GM23338 (cell line): ENCODE data around the gene C6orf52. TPM values are rescaled to one million over a fixed set of nuclear protein-coding genes. Genes with fewer than 3 reads are reported as not detected.
"Not testable (repeated sequence)": the region's sequence is repeated elsewhere in the genome, so short reads cannot be mapped to it uniquely, and the experiment has no call there.

Experiments
- ATAC-seq: fragments of 200-7000 bp; cut with Tn5 transposase; 3 replicates; pipeline ENCODE4 v1.9.1; 2020
- DNase-seq: peaks from one replicate; pipeline ENCODE4 v3.0.0-alpha.2; 2015; ENCODE audit warnings: low spot score
- H2AFZ ChIP-seq: fragments of 200-600 bp; sonication (generic); 2 replicates; pipeline ENCODE4 v1.8.0; 2016; ENCODE audit warnings: antibody characterized with exemption, mild to moderate bottlenecking, moderate library complexity
- H3F3A ChIP-seq: fragments of 200-600 bp; sonication (generic); replicated peaks from 2 replicates; pipeline ENCODE4 v1.8.0; 2017; ENCODE audit warnings: antibody characterized with exemption, mixed run types, low read depth
- H3K27ac ChIP-seq: fragments of 200-600 bp; sonication (generic); 2 replicates; pipeline ENCODE4 v1.6.1; 2016; ENCODE audit warnings: low read depth
- H3K27me3 ChIP-seq: fragments of 200-600 bp; sonication (generic); 2 replicates; pipeline ENCODE4 v1.8.0; 2016; ENCODE audit warnings: mild to moderate bottlenecking, mixed run types, moderate library complexity; ENCODE audit not compliant: insufficient read depth
- H3K36me3 ChIP-seq: fragments of 200-600 bp; sonication (generic); 2 replicates; pipeline ENCODE4 v1.8.0; 2016; ENCODE audit warnings: mild to moderate bottlenecking; ENCODE audit not compliant: insufficient read depth
- H3K4me1 ChIP-seq: fragments of 200-600 bp; sonication (generic); 2 replicates; pipeline ENCODE4 v1.8.0; 2016; ENCODE audit warnings: mild to moderate bottlenecking, moderate library complexity; ENCODE audit not compliant: insufficient read depth
- H3K4me2 ChIP-seq: fragments of 200-600 bp; sonication (generic); 2 replicates; pipeline ENCODE4 v1.7.1; 2017; ENCODE audit warnings: mixed run types
- H3K4me3 ChIP-seq: fragments of 200-600 bp; sonication (generic); 2 replicates; pipeline ENCODE4 v1.6.1; 2016; ENCODE audit warnings: mixed run types
- H3K79me2 ChIP-seq: fragments of 200-600 bp; sonication (generic); replicated peaks from 2 replicates; pipeline ENCODE4 v1.8.0; 2017; ENCODE audit warnings: mild to moderate bottlenecking; ENCODE audit not compliant: insufficient read depth
- H3K9me2 ChIP-seq: fragments of 200-600 bp; sonication (generic); 2 replicates; pipeline ENCODE4 v1.8.0; 2017; ENCODE audit not compliant: insufficient read depth
- H4K20me1 ChIP-seq: fragments of 200-600 bp; sonication (generic); replicated peaks from 2 replicates; pipeline ENCODE4 v1.8.0; 2017; ENCODE audit warnings: mild to moderate bottlenecking; ENCODE audit not compliant: insufficient read depth
- H3K27ac Mint-ChIP-seq: 2 replicates; pipeline ENCODE4 v1.8.0; 2020; ENCODE audit warnings: inconsistent platforms, mild to moderate bottlenecking, moderate library complexity, mixed read lengths
- H3K27me3 Mint-ChIP-seq: 3 replicates; pipeline ENCODE4 v1.8.0; 2022; ENCODE audit warnings: low read depth, mild to moderate bottlenecking, moderate library complexity, mixed read lengths, inconsistent platforms; ENCODE audit not compliant: insufficient read depth, poor library complexity
- H3K36me3 Mint-ChIP-seq: 3 replicates; pipeline ENCODE4 v1.8.0; 2021; ENCODE audit warnings: low read depth, mild to moderate bottlenecking, inconsistent platforms, moderate library complexity, mixed read lengths
- H3K4me1 Mint-ChIP-seq: 3 replicates; pipeline ENCODE4 v1.8.0; 2020; ENCODE audit warnings: mild to moderate bottlenecking, inconsistent platforms, mixed read lengths
- H3K4me3 Mint-ChIP-seq: 3 replicates; pipeline ENCODE4 v1.8.0; 2021; ENCODE audit warnings: moderate library complexity, mild to moderate bottlenecking, inconsistent platforms, mixed read lengths
- H3K9me3 Mint-ChIP-seq: 3 replicates; pipeline ENCODE4 v1.8.0; 2020; ENCODE audit warnings: moderate library complexity, mild to moderate bottlenecking, inconsistent platforms, mixed read lengths
- CREB1 ChIP-seq: fragments of 250-450 bp; sonication (Bioruptor Pico); IDR thresholded peaks from 2 replicates; pipeline ENCODE4 v1.5.0; 2020; ENCODE audit warnings: low read depth, mild to moderate bottlenecking, moderate library complexity
- POLR2AphosphoS5 ChIP-seq: IDR thresholded peaks from 2 replicates; pipeline ENCODE4 v1.6.1; 2016; ENCODE audit warnings: antibody characterized with exemption, low read depth
- ZNF331 ChIP-seq: fragments of 250-450 bp; sonication (Bioruptor Pico); IDR thresholded peaks from 2 replicates; pipeline ENCODE4 v1.5.0; 2020; ENCODE audit warnings: low read depth, mild to moderate bottlenecking, moderate library complexity
- polyA plus RNA-seq: library from polyadenylated mRNA; unstranded; fragments of >200 nt; fragmentation: Nextera tagmentation; extraction: Ambion mirVana; gene quantifications from 2 replicates; pipeline ENCODE4 v1.2.1, GENCODE V29; 2016
- total RNA-seq: library from RNA; depleted of rRNA; stranded (reverse); fragments of >200 nt; shearing (Covaris generic); gene quantifications from 2 replicates; pipeline ENCODE4 v1.2.3, GENCODE V29; 2014
- TF ChIP-seq, protein P1 (sequence below), 2 experiments: fragments of 200-600 bp in 1 of 2; sonication (generic) in 1 of 2; conservative IDR thresholded peaks; 2 replicates each; pipeline versions ENCODE4 v1.5.1 to v1.6.1; 2016 to 2017; ENCODE audit warnings: antibody characterized with exemption in 2 of 2, low read depth in 2 of 2, mild to moderate bottlenecking in 2 of 2, moderate library complexity in 1 of 2

C6orf52 gene
- total and polyA plus RNA-seq, 2 experiments from 2014 or later, result 4.4 TPM; not detected in 1

- no peaks in the 10 kb centered on the region for H3K27me3 ChIP-seq
- no peaks in the 10 kb centered on the region for H3K36me3 ChIP-seq
- H3K4me3 ChIP-seq, result no peak overlapping the region
- no peaks in the 10 kb centered on the region for H3K79me2 ChIP-seq
- ATAC-seq, result no peak
- H3K27me3 Mint-ChIP-seq, result no peaks in the 10 kb centered on the region
- H3K9me2 ChIP-seq, result no peaks in the 10 kb centered on the region; the same call in 1 of the 2 replicates
- H3K4me1 Mint-ChIP-seq, result no peaks in the 10 kb centered on the region; the same call in 2 of the 3 replicates
- no peak for DNase-seq
- H3K4me2 ChIP-seq, result no peak overlapping the region
- TF ChIP-seq, protein P1, sequence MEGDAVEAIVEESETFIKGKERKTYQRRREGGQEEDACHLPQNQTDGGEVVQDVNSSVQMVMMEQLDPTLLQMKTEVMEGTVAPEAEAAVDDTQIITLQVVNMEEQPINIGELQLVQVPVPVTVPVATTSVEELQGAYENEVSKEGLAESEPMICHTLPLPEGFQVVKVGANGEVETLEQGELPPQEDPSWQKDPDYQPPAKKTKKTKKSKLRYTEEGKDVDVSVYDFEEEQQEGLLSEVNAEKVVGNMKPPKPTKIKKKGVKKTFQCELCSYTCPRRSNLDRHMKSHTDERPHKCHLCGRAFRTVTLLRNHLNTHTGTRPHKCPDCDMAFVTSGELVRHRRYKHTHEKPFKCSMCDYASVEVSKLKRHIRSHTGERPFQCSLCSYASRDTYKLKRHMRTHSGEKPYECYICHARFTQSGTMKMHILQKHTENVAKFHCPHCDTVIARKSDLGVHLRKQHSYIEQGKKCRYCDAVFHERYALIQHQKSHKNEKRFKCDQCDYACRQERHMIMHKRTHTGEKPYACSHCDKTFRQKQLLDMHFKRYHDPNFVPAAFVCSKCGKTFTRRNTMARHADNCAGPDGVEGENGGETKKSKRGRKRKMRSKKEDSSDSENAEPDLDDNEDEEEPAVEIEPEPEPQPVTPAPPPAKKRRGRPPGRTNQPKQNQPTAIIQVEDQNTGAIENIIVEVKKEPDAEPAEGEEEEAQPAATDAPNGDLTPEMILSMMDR (conservative IDR thresholded peaks at IDR 0.05; ENCODE audit: low read depth in 2 of 2), result 0 out of 4 replicates have a peak, but pooled peaks of 1 of the 2 experiments have one; percentile 9
- no peak for TF ChIP-seq POLR2AphosphoS5
- no peak overlapping the region for H2AFZ ChIP-seq
- no peak overlapping the region for H3K4me3 Mint-ChIP-seq
- H3K4me1 ChIP-seq, result no peaks in the 10 kb centered on the region
- no peaks in the 10 kb centered on the region for H3K36me3 Mint-ChIP-seq
- no peaks in the 10 kb centered on the region for H4K20me1 ChIP-seq
- no peaks in the 10 kb centered on the region for H3K9me3 Mint-ChIP-seq
- H3K27ac ChIP-seq, result no peak overlapping the region
- no peak overlapping the region for H3K27ac Mint-ChIP-seq
- no peaks in the 10 kb centered on the region for H3F3A ChIP-seq
These were observed 18.0 kb downstream of the C6orf52 start for GRCh38 chr6:10676403-10676802.

DNA sequence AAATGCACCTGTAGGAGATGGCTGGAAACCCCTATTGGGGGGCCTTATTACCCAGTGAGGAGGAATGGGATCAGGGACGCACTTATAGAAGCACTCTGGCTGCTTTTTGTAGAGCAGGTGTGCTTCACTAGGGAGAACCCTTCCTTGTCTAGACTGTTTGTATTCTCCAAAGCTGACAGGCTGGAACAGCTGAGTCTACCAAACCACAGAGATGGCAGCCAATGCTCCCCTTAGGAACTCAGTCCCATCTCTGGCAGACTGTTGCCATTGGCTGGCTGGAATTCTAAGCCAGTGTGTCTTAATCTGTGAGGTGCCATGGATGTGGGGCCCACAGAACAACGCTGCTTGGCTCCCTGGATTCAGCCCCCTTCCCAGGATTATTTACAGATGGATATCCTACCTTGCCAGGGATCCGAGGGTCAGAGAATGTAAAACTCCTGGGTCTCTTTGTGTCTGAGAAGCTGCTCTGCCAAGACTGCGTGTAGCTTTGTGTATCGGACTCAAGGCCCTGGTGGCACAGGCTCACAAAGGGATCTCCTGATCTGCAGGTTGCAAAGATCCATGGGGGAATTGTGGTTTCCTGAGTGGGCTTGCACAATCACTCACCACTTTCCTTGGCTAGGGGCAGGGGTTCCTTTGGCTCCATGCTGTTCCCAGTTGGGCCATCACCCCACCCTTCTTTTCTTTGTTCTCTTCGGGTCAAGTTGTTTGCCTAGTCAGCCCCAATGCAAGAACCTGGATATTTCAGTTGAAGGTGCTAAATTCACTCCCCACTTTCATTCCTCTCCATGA lies 26.1 kb downstream of the C6orf52 start:
- H3K4me3 ChIP-seq, result no peak overlapping the region
- Mint-ChIP-seq H3K36me3 (no peaks in the 10 kb centered on the region), H3K27me3 (peaks cover 2% of the 10 kb centered on the region), H3K4me3 (no peak overlapping the region), H3K4me1 (no peaks in the 10 kb centered on the region), H3K27ac (no peak overlapping the region), H3K9me3 (peaks cover 8% of the 10 kb centered on the region; the same call in 2 of the 3 replicates)
- H3F3A ChIP-seq, result no peaks in the 10 kb centered on the region
- no peak overlapping the region for H3K27ac ChIP-seq
- TF ChIP-seq CREB1 (CRISPR knock-in tag), result no peak
- TF ChIP-seq ZNF331 (CRISPR knock-in tag), result no peak
- H3K79me2 ChIP-seq, result no peaks in the 10 kb centered on the region
- no peaks in the 10 kb centered on the region for H3K9me2 ChIP-seq
- no peaks in the 10 kb centered on the region for H3K36me3 ChIP-seq
- H3K27me3 ChIP-seq, result no peaks in the 10 kb centered on the region
- no peak overlapping the region for H3K4me2 ChIP-seq
- H2AFZ ChIP-seq, result no peak overlapping the region
- no peak for ATAC-seq
- no peaks in the 10 kb centered on the region for H4K20me1 ChIP-seq
- no peaks in the 10 kb centered on the region for H3K4me1 ChIP-seq
- DNase-seq, result no peak

- H3K9me2 ChIP-seq, result 0 out of 2 replicates have a peak, but pooled peaks cover 13% of the 10 kb centered on the region
- H3K4me1 Mint-ChIP-seq, H3K27ac ChIP-seq, DNase-seq, H3K4me3 Mint-ChIP-seq, H3K79me2 ChIP-seq, H4K20me1 ChIP-seq, H3F3A ChIP-seq, ATAC-seq, H3K4me1 ChIP-seq, H3K4me2 ChIP-seq, H3K4me3 ChIP-seq, H3K27me3 Mint-ChIP-seq, H3K36me3 ChIP-seq, H3K27me3 ChIP-seq, H3K36me3 Mint-ChIP-seq, H3K27ac Mint-ChIP-seq, H2AFZ ChIP-seq: not testable (repeated sequence)
- peaks cover 12% of the 10 kb centered on the region; the same call in 2 of the 3 replicates for H3K9me3 Mint-ChIP-seq
These were observed 28.8 kb downstream of the C6orf52 start for GRCh38 chr6:10665595-10665994.
